Measurements from ENCODE around the gene SLC25A44.

The SLC25A44 gene, protein sequence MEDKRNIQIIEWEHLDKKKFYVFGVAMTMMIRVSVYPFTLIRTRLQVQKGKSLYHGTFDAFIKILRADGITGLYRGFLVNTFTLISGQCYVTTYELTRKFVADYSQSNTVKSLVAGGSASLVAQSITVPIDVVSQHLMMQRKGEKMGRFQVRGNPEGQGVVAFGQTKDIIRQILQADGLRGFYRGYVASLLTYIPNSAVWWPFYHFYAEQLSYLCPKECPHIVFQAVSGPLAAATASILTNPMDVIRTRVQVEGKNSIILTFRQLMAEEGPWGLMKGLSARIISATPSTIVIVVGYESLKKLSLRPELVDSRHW

DNA sequence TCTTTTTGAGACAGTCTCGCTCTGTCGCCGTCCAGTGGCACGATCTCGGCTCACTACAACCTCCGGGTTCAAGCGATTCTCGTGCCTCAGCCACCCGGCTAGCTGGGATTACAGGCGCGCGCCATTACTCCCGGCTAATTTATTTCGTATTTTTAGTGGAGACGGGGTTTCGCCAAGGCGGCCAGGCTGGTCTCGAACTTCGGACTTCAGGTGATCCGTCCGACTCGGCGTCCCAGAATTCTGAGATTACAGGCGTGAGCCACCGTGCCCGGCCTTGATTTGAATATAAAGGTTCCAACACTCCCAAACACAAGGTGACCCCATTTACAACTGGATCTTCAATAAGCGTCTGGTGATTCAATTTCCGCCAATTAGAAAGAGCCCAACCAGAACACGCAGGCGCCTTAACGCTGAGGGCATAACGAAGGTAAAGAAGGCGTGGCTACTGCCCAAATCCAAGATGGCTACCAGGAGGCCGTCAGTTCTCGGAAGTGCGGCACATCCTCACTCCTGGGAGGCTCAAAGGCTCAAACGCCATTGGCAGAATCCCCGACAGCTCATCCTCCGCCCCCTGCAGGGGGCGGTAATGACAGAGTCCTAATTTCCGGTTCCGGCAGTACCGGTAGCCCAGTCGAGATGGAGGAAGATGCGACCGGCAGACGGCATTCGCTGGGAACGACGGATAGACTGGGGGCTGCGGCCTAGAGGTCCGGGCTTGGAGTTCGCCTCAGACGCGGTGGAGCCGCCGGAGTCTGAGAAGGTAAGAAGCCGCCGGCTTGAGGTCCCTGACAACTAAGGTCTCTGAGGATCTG, at the start of gene SLC25A44:
Gene SLC25A44 (plus strand): TSS at position 617 of the 812 bp plus-strand sequence. CDS start 5,744 bp downstream, outside the sequence.
- Histone ChIP-seq H3K9me3 (ENCODE audit: severe bottlenecking) (no peaks in the 10 kb centered on the region), H3K27ac (ENCODE audit: poor library complexity, severe bottlenecking) (peak within 1 kb of the TSS; percentile 48), H3K4me1 (ENCODE audit: insufficient read depth, poor library complexity, severe bottlenecking) (peaks cover 4% of the 10 kb centered on the region), H3K4me3 (ENCODE audit: severe bottlenecking) (peak within 1 kb of the TSS; percentile 73), H3K36me3 (ENCODE audit: low read depth) (peaks cover 7% of the 10 kb centered on the region; the same call in 1 of the 2 replicates), H3K27me3 (ENCODE audit: insufficient read depth, poor library complexity, severe bottlenecking) (no peaks in the 10 kb centered on the region)
- ATAC-seq (ENCODE audit: low read depth): peak; percentile 98
- DNase-seq (ENCODE audit: low spot score): peak; percentile 93
- TF ChIP-seq, protein P1, sequence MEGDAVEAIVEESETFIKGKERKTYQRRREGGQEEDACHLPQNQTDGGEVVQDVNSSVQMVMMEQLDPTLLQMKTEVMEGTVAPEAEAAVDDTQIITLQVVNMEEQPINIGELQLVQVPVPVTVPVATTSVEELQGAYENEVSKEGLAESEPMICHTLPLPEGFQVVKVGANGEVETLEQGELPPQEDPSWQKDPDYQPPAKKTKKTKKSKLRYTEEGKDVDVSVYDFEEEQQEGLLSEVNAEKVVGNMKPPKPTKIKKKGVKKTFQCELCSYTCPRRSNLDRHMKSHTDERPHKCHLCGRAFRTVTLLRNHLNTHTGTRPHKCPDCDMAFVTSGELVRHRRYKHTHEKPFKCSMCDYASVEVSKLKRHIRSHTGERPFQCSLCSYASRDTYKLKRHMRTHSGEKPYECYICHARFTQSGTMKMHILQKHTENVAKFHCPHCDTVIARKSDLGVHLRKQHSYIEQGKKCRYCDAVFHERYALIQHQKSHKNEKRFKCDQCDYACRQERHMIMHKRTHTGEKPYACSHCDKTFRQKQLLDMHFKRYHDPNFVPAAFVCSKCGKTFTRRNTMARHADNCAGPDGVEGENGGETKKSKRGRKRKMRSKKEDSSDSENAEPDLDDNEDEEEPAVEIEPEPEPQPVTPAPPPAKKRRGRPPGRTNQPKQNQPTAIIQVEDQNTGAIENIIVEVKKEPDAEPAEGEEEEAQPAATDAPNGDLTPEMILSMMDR (IDR thresholded peaks at IDR 0.05; ENCODE audit: poor library complexity, severe bottlenecking): peak; percentile 40

DNA sequence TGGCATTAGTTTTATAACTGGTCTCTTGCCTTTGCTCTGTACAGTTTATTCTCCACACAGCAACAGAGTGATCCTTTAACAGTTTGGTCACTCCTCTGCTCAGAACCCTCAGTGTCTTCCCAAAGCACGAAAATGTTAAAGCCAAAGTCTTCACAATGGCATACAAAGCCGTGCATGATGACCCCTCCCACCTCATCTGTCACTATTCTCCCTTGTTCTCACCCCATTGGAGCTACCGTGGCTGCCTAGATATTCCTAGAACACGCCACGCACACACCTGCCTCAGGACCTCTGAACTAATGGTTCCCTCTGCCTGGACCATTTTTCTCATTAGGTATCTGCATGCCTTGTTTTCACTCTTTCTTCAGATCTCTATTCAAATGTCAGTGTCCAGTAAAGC, 49.2 kb upstream of the SLC25A44 start:
- DNase-seq (ENCODE audit: low spot score) (no peak), ATAC-seq (ENCODE audit: low read depth) (no peak)
- H3K27ac ChIP-seq (ENCODE audit: poor library complexity, severe bottlenecking): no peak overlapping the region
- peaks cover 3% of the 10 kb centered on the region for H3K4me1 ChIP-seq (ENCODE audit: insufficient read depth, poor library complexity, severe bottlenecking)
- H3K27me3 ChIP-seq (ENCODE audit: insufficient read depth, poor library complexity, severe bottlenecking): no peaks in the 10 kb centered on the region
- no peaks in the 10 kb centered on the region for H3K9me3 ChIP-seq (ENCODE audit: severe bottlenecking)
- TF ChIP-seq, protein P1 (IDR thresholded peaks at IDR 0.05; ENCODE audit: poor library complexity, severe bottlenecking): no peak
- no peak overlapping the region for H3K4me3 ChIP-seq (ENCODE audit: severe bottlenecking)
- H3K36me3 ChIP-seq (ENCODE audit: low read depth): no peaks in the 10 kb centered on the region

DNA sequence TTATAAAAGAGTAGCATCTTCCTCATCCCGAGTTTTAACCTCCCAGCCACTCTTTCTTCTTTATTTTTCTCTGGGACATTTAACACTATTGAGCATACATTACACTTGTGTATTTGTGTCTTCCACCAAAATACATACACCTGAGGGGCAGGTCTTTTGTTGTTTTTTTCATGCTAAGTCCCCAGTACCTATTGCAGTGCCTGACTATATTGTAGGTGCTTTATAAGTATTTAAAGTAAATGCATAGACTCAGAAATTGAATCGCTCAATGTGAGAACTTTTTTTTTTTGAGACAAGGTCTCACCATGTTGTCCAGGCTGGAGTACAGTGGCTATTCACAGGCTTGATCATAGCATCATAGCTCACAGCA, 48.3 kb upstream of the SLC25A44 start:
- no peaks in the 10 kb centered on the region for H3K9me3 ChIP-seq (ENCODE audit: severe bottlenecking)
- TF ChIP-seq, protein P1 (IDR thresholded peaks at IDR 0.05; ENCODE audit: poor library complexity, severe bottlenecking): no peak

GRCh38 chr1:156146020-156146768, 47.7 kb upstream of the SLC25A44 start:
- no peaks in the 10 kb centered on the region for H3K9me3 ChIP-seq (ENCODE audit: severe bottlenecking)
- no peak overlapping the region for H3K4me3 ChIP-seq (ENCODE audit: severe bottlenecking)
- H3K4me1 ChIP-seq (ENCODE audit: insufficient read depth, poor library complexity, severe bottlenecking): peaks cover 3% of the 10 kb centered on the region
- no peak overlapping the region for H3K27ac ChIP-seq (ENCODE audit: poor library complexity, severe bottlenecking)
- no peaks in the 10 kb centered on the region for H3K36me3 ChIP-seq (ENCODE audit: low read depth)
- TF ChIP-seq, protein P1 (IDR thresholded peaks at IDR 0.05; ENCODE audit: poor library complexity, severe bottlenecking): peak; percentile 92
- H3K27me3 ChIP-seq (ENCODE audit: insufficient read depth, poor library complexity, severe bottlenecking): no peaks in the 10 kb centered on the region
- no peak for DNase-seq (ENCODE audit: low spot score)
- peak; percentile 65 for ATAC-seq (ENCODE audit: low read depth)

More for the DNA sequence above, 48.3 kb upstream of the SLC25A44 start:
- DNase-seq (ENCODE audit: low spot score): no peak
- no peaks in the 10 kb centered on the region for H3K27me3 ChIP-seq (ENCODE audit: insufficient read depth, poor library complexity, severe bottlenecking)
- peaks cover 3% of the 10 kb centered on the region for H3K4me1 ChIP-seq (ENCODE audit: insufficient read depth, poor library complexity, severe bottlenecking)
- no peak for ATAC-seq (ENCODE audit: low read depth)
- H3K27ac ChIP-seq (ENCODE audit: poor library complexity, severe bottlenecking): no peak overlapping the region
- H3K36me3 ChIP-seq (ENCODE audit: low read depth): no peaks in the 10 kb centered on the region
- H3K4me3 ChIP-seq (ENCODE audit: severe bottlenecking): no peak overlapping the region
